Fibroblast of peridontal ligament (primary cell): ENCODE data around the gene VWDE.
A peak's percentile ranks its signal among the peaks of the same experiment; 100 is the strongest.
"Not testable (repeated sequence)": the region's sequence is repeated elsewhere in the genome, so short reads cannot be mapped to it uniquely, and the experiment has no call there.

Source experiments
- DNase-seq: peaks from one replicate; pipeline ENCODE4 v3.0.0-alpha.2; 2010; ENCODE audit errors: extremely low read depth

The VWDE gene

DNA sequence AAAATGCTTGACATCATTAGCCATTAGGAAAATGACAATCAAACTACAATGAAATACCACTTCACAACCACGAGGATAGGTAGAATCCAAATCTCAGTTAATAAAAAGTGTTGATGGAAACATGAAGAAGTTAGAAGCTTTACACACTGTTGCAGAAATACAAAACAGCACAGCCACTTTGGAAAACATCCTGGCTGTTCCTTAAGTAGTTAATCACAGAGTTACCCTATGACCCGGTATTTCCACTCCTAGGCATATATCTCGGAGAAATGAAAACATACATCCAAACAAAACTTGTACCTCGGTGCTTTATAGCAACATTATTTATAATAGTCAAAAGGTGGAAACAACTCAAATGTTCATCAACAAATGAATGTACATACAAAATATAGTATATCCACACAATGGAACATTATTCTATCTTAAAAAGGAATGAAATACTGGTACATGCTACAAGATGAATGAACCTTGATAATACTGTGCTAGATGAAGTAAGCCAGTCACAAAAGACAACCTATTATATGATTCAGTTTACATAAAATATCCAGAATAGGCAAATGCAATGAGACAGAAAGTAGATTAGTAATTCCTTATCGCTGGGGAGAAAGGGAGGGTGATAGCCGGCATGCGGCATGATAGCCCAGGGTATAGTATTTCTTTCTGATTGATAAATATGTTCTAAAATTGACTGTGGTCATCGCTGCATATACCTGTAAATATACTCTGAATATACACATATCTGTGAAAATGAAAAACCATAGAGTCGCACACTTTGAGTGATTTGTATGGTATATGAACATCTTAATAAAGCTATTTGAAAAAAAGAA, 1.9 kb downstream of the VWDE start:
- DNase-seq: no peak

GRCh38 chr7:12398186-12398585, 5.5 kb downstream of the VWDE start:
- DNase-seq: no peak

DNA sequence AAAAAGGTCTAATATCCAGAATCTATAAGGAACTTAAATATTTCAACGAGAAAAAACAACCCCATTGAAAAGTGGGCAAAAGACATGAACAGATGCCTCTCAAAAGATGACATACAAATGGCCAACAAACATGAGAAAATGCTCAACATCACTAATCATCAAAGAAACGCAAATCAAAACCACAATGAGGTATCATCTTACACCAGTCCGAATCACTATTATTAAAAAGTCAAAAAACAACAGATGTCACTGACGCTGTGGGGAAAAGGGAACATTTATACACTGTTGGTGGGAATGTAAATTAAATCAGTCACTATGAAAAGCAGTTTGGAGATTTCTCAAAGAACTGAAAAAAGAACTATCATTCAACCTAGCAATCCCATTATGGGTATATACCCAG, 6.0 kb downstream of the VWDE start:
- DNase-seq: no peak

GRCh38 chr7:12396670-12397069, 7.0 kb downstream of the VWDE start:
- not testable (repeated sequence) for DNase-seq

GRCh38 chr7:12391922-12392615, 11.6 kb downstream of the VWDE start:
- DNase-seq: no peak

GRCh38 chr7:12389089-12389700, 14.5 kb downstream of the VWDE start:
- DNase-seq: peak; percentile 70

- no peak for DNase-seq
Observed at GRCh38 chr7:12386313-12386740, 17.3 kb downstream of the VWDE start.

GRCh38 chr7:12385364-12385786, 18.3 kb downstream of the VWDE start:
- DNase-seq: no peak

DNA sequence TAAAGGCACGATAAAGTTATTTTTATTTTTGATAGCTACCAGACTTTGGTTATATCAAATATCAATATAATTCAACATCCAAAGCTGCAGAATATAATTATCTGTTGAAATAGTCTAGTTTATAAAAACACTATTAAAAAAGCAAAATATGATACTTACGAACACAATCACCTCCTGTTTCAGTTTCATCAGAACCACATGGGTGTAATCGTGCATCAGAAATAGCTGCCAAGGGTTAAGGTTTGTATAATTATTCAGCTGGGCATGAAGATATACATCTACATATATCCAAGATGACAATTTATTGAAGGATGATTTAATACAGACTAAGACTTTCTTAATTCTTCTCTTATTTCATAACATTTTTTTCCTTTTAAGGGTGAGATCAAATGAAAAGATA, 20.3 kb downstream of the VWDE start:
- DNase-seq: no peak

GRCh38 chr7:12378389-12378788, 25.3 kb downstream of the VWDE start:
- no peak for DNase-seq

DNA sequence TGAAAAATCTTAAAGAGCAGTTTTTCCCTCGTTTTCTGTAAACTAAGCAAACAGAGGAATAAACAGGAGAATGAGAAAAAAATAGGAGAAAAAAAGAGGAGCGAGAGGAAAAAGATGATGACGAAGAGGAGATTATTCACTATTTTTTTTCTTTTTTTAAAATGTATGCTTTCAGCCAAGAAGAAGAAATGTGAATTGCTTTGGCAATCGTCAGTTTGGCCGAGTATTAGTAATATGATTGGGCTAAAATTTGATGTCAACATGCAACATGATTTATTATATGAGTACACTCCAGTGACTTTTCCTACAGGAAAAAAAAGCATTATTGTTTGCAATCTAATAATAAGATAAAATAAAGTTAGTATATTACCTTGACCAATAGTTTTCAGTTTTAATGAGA, 26.3 kb downstream of the VWDE start:
- DNase-seq: no peak

GRCh38 chr7:12373580-12374263, 29.9 kb downstream of the VWDE start:
- DNase-seq: peak; percentile 3

DNA sequence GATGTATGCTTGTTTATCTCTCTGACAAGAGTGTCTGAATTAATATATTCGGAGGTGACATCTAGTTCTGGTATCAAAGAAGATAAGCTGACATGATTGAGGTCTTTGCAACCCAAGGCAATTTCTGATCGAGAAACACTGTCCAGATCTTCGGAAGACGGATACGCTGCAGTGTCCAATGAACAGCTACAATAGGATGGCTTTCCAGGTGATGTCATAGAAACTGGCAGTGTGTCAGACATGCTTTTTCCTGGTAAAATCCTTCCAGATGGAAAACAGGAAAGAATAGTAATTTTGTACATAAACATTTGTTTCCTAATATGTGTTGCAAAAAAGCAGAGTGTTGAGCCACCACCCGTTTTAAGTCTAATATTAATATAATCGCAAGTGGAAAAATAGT, 33.4 kb downstream of the VWDE start:
- DNase-seq: no peak

GRCh38 chr7:12369756-12370155, 33.9 kb downstream of the VWDE start:
- DNase-seq: no peak

GRCh38 chr7:12369072-12369471, 34.6 kb downstream of the VWDE start:
- DNase-seq: no peak

DNA sequence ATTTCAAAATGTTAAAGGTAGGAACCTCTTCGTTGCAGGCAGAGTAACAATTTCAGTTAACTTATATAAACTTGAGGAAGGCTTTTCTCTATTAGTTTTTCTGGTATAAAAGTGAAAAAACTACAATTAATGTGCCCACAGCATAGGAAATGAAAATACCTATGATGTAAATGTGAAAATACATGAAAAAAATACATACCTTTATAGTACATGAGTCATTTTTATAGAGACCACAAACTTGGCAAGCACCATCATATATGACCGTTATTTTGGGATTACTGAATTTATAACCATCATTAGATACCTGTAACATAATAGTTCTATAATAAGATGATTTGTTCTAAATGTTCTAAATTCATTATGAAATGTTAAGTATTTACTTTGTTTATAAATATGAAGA, 42.7 kb downstream of the VWDE start:
- no peak for DNase-seq

DNA sequence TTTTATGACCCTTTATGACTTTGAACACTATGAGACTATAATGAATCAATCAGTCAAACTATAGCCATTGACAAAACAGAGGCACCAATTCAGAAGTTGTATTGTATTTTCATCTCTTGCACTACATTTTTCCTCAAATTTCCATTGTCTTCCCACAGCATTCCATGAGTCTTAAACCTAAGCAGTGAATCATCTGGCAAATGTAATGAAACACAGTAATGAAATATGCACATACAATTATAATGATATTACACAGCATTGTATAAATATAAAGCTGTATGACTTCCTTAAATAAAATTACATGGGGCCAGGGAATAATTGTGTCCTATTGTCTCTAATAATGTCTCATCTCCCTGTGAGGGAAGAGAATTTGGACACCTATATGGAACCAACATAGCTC, 45.0 kb downstream of the VWDE start:
- DNase-seq: peak; percentile 3

GRCh38 chr7:12357508-12357907, 46.2 kb downstream of the VWDE start:
- no peak for DNase-seq

DNA sequence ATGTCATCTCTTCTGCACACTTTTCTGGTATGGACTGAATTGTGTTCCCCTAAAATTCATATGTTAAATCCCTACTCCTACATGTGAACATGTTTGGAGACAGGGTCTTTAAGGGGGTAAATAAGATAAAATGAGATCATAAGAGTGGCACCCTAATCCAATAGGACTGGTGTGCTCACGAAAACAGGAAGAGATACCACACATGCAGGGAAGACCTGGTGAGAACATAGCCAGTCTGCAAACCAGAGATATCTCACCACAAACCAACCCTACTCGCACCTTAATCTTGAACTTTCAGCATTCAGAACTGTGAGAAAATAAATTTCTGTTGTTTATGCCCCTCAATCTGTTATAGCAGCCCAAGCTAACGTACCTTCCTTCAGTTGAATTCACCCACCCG, 51.8 kb downstream of the VWDE start:
- no peak for DNase-seq

- no peak for DNase-seq
Observed at GRCh38 chr7:12350971-12351370, 52.7 kb downstream of the VWDE start.

- no peak for DNase-seq
Observed at GRCh38 chr7:12337095-12337494, 66.6 kb downstream of the VWDE start.
